NCI-H345 treated with DMSO at 0.1 percent for 48 hours (cell line): ENCODE results near the gene ACOX2.

ENCODE experiments used
- DNase-seq: peaks from one replicate; lab custom pipeline; 2025; ENCODE audit not compliant: unreplicated experiment; lab: John Stamatoyannopoulos, UW

ACOX2 gene

DNA sequence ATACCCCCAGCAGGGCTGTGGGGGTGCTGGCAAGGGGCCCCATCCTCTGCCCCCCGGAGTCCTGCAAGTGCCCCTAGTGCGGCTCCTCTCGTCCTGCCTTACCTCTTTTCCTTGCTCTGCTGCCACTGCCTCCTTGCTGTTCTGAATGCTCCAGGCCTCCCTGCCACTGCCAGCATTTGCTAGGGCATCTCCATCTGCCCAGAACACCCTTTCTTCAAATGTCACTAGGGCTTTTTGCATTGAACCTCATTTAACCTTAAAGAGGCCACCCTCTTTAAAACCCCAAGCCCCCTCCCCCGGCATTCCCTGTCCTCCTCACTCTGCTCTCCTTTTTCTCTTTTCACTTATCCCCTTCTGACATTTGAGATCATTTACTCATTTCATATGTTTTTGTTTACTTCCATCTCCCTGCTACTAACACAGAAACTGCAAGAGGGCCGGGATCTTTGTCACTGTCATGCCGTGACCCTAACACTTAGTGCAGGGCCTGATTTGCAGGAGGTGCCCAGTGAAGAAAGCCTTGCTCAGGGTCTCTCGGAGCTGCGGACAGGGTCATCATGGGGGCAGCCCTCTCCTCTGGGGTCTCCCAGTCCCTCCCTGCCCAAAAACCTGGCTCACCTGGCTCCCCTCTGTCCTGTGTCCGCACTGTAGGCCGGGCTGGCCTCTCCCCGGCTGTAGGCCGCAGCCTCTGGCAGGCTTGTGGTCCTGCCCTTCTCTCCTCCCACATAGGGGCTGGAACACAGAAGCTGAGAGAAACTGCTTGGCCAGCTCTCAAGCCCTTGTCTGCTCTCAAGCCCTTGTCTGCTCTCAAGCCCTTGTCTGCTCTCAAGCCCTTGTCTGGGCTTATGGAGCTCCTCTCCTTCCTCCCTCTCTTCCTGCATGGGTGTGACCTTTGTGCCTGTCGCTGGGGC is at the start of gene ACOX2:
Gene ACOX2, minus strand, starts transcription at position 690 of the 911 bp plus-strand sequence. CDS start 2,084 bp downstream, outside the sequence.
- DNase-seq, result no peak

DNA sequence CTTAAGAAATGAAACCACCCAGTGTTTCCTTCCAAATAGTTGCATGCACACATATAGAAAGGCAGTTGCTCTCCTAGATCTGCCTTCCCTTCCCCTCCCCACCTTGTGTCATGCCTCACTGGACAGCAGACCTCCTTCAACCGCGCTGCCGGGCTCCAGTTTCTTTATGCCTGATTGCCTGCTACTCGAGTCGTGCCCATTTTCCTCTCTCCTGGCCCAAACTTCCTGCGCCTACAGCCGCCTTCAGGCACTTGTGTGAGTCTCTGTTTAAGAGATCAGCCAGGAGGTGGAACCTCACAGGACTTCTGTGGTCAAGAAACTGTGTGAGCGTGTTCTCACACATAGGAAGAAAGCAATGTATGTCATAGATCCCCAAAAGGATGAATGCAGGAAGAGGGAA is 49.0 kb upstream of the ACOX2 start:
- DNase-seq, result no peak

- peak; percentile 36 for DNase-seq
Measured at GRCh38 chr3:58585005-58585786, 48.2 kb upstream of the ACOX2 start.

- no peak for DNase-seq
Measured at GRCh38 chr3:58584690-58585004, 47.7 kb upstream of the ACOX2 start.

DNA sequence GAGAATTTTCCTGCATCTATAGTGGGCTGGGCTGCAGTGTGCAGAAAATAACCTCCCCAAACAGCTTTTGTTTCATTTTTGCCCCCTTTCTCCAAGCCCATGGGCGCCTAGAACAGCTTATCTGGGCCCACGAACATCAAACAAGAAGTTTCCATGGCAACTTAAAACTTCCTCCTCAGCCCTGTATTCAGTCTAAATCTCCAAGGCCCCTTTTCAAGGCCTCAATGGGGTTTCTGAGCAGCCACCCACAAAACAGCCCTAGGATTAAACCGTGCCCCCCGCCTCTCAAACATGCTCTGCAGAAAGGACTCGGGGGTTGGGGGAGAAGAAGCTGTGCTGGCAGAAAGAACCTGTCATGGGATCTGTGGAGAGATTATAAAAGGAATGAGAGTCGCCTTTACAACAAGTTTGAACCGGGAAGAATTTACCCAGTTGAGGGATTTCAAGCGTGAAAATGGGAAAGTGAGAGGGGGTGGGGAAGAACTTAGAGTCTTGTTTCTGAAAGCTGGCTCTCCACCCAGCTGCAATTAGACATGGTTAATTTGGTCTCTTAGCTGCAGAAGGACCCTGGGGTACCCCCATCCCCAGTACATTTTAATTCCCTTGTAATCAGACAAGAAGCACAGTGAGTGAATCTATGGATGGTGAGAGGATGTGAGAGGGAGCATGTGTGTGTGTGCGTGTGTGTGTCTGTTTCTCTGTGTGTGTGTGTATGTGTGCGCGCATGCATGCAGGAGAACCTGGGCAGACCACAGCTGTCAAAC is 44.5 kb upstream of the ACOX2 start:
- no peak for DNase-seq

DNA sequence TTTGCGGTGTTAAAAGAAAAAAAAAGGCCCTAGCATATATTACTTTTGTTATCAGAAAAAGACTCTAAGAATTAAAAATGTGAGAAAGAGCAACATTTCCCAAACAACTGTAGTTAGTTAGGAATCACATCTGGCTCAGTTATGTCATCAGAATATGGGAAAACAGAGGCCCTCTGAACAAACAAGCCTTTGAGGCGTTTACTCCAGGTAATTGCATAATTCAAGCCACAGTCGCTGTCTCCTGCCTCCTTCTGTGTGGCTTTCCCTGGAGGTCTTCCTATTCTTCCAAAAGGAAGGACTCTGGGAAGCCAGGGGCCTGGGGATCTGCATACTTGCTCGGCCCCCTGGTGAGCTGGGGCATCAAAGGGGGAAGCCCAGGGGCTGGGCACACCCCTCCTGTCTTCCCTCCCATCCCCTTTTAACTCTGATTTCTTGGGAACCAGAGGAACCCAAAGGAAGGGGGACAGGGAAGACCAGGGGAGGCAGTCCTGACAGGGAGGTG is 43.9 kb upstream of the ACOX2 start:
- DNase-seq, result no peak

DNA sequence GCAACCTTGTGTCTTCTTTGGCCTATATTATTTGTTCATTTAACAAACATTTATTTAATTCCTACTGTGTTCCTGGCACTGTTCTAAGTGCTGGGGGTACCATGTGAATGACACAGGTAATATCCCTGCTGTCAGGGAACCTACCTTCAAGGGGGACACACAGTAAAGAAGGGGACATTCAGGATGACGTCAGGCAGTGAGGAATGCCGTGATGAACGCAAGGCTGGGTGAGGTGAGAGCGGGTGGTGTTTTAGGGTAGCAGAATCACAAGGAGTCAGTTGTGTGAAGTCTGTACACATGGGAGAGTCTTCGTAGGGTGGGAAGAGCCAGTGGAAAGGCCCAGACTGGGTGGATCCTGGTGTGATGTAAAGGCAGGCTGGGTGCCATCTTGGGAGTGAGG is 41.9 kb upstream of the ACOX2 start:
- DNase-seq, result no peak

GRCh38 chr3:58577269-58577821 is 40.4 kb upstream of the ACOX2 start, which contains the start of gene FAM107A:
Gene FAM107A, minus strand, starts transcription at chr3:58577391. Its CDS starts 7,531 bp downstream, at chr3:58569860.
- no peak for DNase-seq

- no peak for DNase-seq
Measured at GRCh38 chr3:58576716-58577115, 39.7 kb upstream of the ACOX2 start.

DNA sequence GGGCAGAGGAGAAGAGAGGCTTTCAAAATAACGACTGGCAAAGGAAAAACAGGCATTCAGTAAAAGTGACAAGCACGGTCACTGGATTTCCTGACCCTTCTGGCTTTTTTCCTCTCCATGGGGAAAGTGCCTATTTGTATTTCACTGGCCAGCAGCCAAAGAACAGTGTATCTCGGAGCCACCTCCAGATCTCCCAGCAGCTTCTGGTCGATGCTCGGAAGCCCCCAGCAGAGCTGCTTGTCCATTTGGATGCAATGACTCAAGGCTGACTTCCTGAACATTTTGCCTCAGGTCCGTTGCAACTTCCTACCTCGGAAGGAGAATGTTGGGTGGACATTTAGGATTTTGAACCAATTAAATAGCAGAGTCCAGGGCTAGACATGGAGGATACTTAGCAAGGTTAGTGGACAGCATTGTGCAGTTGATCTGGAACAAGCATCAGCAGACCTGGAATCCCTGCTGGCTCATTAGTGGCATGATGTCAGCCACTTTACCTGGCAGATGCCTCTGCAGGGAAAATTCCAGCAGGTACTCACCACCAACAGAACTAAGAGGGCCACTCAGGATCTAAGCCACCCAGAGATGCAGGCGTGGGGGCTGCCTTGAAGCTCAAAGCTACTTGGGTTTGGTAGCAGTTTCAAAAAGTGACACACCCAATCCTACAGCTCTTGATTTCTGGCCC is 39.1 kb upstream of the ACOX2 start:
- no peak for DNase-seq

GRCh38 chr3:58574682-58575081 is 37.7 kb upstream of the ACOX2 start:
- DNase-seq, result no peak

GRCh38 chr3:58574106-58574505 is 37.1 kb upstream of the ACOX2 start:
- DNase-seq, result no peak

GRCh38 chr3:58573640-58574039 is 36.6 kb upstream of the ACOX2 start:
- no peak for DNase-seq

- DNase-seq, result no peak
Measured at GRCh38 chr3:58572634-58573230, 35.7 kb upstream of the ACOX2 start.

- DNase-seq, result no peak
Measured at GRCh38 chr3:58572013-58572633, 35.1 kb upstream of the ACOX2 start.

DNA sequence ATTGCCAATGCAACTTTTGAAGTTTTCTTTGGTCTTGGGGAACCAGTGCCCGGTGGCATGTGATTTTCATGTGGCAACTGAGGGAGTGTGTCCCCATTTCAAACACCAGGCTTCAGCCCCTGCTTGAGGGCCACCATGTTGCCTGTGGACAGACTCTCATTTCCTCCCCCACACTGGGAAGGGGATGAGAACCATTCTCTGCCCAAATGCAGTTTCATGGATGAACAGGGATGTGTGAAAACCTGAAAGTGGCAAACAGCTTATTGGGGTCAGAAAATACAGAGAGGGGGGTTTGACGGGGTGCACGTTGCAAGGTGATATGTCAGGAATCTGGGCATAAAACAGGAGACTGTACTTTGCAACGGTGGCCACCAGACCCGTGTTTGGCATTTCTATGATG is 33.9 kb upstream of the ACOX2 start:
- DNase-seq, result no peak

GRCh38 chr3:58569287-58570001 is 32.5 kb upstream of the ACOX2 start:
- no peak for DNase-seq

GRCh38 chr3:58568572-58569286 is 31.7 kb upstream of the ACOX2 start:
- peak; percentile 35 for DNase-seq
